ENCODE measurements around the gene KRTAP6-1. TPM values are rescaled to one million over a fixed set of nuclear protein-coding genes. Genes with fewer than 3 reads are reported as not detected.

Gene KRTAP6-1
- total RNA-seq, 1 donor from 2014 or later, result not detected

GRCh38 chr21:30582870-30583269 lies 30.9 kb downstream of the KRTAP6-1 start:
- ChIA-PET POLR2A (no interaction called here), CTCF (no interaction called here)
- ATAC-seq (ENCODE audit: low read depth) (no peak), DNase-seq (no peak)
- TF ChIP-seq, protein P1, sequence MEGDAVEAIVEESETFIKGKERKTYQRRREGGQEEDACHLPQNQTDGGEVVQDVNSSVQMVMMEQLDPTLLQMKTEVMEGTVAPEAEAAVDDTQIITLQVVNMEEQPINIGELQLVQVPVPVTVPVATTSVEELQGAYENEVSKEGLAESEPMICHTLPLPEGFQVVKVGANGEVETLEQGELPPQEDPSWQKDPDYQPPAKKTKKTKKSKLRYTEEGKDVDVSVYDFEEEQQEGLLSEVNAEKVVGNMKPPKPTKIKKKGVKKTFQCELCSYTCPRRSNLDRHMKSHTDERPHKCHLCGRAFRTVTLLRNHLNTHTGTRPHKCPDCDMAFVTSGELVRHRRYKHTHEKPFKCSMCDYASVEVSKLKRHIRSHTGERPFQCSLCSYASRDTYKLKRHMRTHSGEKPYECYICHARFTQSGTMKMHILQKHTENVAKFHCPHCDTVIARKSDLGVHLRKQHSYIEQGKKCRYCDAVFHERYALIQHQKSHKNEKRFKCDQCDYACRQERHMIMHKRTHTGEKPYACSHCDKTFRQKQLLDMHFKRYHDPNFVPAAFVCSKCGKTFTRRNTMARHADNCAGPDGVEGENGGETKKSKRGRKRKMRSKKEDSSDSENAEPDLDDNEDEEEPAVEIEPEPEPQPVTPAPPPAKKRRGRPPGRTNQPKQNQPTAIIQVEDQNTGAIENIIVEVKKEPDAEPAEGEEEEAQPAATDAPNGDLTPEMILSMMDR (IDR thresholded peaks at IDR 0.05), result no peak
- Mint-ChIP-seq H3K27me3 (no peaks in the 10 kb centered on the region), H3K4me3 (no peak overlapping the region), H3K9me3 (peaks cover 8% of the 10 kb centered on the region), H3K36me3 (ENCODE audit: low read depth) (no peaks in the 10 kb centered on the region), H3K4me1 (no peaks in the 10 kb centered on the region), H3K27ac (no peak overlapping the region)
- intact Hi-C loops (cut with micrococcal nuclease), result no loop called here

DNA sequence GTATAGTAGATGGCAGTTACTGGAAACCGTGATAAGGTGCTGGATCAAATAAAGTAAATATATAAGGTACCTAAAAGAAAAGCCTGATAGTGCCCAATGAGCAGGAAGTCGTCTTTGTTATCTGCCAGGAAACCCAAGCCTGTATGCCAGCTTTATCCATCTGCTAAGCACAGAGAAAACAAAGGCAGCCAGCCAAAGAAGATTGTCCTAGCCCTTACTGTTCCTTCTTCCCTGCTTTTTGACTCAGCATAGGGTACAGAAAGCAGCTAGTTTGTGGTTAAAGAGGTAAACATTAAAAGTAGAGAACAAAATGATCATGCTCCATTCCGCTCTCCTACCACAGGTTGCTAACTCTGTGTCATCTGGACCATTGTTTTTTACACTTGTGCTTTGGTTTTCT lies 33.6 kb downstream of the KRTAP6-1 start:
- DNase-seq, result no peak
- TF ChIP-seq, protein P1 (IDR thresholded peaks at IDR 0.05), result no peak
- Mint-ChIP-seq H3K4me1 (no peaks in the 10 kb centered on the region), H3K36me3 (ENCODE audit: low read depth) (no peaks in the 10 kb centered on the region), H3K27me3 (no peaks in the 10 kb centered on the region), H3K9me3 (peaks cover 5% of the 10 kb centered on the region), H3K4me3 (no peak overlapping the region), H3K27ac (no peak overlapping the region)
- ChIA-PET CTCF (no interaction called here), POLR2A (no interaction called here)
- intact Hi-C loops (cut with micrococcal nuclease), result no loop called here
- ATAC-seq (ENCODE audit: low read depth), result no peak

DNA sequence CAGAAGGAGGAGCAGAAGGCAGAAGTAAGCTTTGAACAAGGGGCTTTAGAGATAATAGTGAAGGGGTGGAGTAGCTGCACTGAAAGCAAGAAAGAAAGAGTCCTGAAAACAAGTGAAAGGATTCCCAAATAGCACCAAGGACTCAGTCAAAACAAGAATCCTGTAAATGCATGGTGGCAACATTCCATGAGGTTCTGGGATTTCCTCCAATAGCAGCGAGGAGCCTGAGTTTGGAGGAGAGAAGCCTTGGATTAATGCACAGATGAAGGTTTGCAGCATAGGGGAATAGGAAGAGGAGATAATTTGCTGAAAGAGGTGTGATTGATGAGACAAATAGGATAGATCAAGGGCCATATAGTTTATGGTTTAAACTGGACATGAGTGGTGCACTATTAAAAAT lies 34.4 kb downstream of the KRTAP6-1 start:
- no peak for ATAC-seq (ENCODE audit: low read depth)
- no peak for DNase-seq
- TF ChIP-seq, protein P1 (IDR thresholded peaks at IDR 0.05), result no peak
- POLR2A ChIA-PET, result no interaction called here
- no peak overlapping the region for H3K4me3 Mint-ChIP-seq
- intact Hi-C loops (cut with micrococcal nuclease), result no loop called here
- H3K27ac Mint-ChIP-seq, result no peak overlapping the region
- CTCF ChIA-PET, result no interaction called here
- peaks cover under 1% of the 10 kb centered on the region for H3K9me3 Mint-ChIP-seq
- no peaks in the 10 kb centered on the region for H3K36me3 Mint-ChIP-seq (ENCODE audit: low read depth)
- no peaks in the 10 kb centered on the region for H3K27me3 Mint-ChIP-seq
- H3K4me1 Mint-ChIP-seq, result no peaks in the 10 kb centered on the region

GRCh38 chr21:30577766-30578165 lies 36.0 kb downstream of the KRTAP6-1 start:
- ATAC-seq (ENCODE audit: low read depth) (no peak), DNase-seq (no peak)
- TF ChIP-seq, protein P1 (IDR thresholded peaks at IDR 0.05), result no peak
- H3K36me3 Mint-ChIP-seq (ENCODE audit: low read depth), result no peaks in the 10 kb centered on the region
- intact Hi-C loops (cut with micrococcal nuclease), result no loop called here
- ChIA-PET POLR2A (no interaction called here), CTCF (no interaction called here)
- H3K27ac Mint-ChIP-seq, result no peak overlapping the region
- peaks cover 3% of the 10 kb centered on the region for H3K9me3 Mint-ChIP-seq
- H3K4me1 Mint-ChIP-seq, result no peaks in the 10 kb centered on the region
- H3K27me3 Mint-ChIP-seq, result no peaks in the 10 kb centered on the region
- no peak overlapping the region for H3K4me3 Mint-ChIP-seq

- ATAC-seq (ENCODE audit: low read depth) (no peak), DNase-seq (no peak)
- CTCF ChIA-PET, result no interaction called here
- H3K4me3 Mint-ChIP-seq, result no peak overlapping the region
- no peaks in the 10 kb centered on the region for H3K4me1 Mint-ChIP-seq
- H3K9me3 Mint-ChIP-seq, result peaks cover 2% of the 10 kb centered on the region
- intact Hi-C loops (cut with micrococcal nuclease), result no loop called here
- no peaks in the 10 kb centered on the region for H3K27me3 Mint-ChIP-seq
- no peaks in the 10 kb centered on the region for H3K36me3 Mint-ChIP-seq (ENCODE audit: low read depth)
- TF ChIP-seq, protein P1 (IDR thresholded peaks at IDR 0.05), result no peak
- H3K27ac Mint-ChIP-seq, result no peak overlapping the region
- POLR2A ChIA-PET, result no interaction called here
These were observed 46.1 kb downstream of the KRTAP6-1 start for GRCh38 chr21:30567617-30568016.
